CD4-positive, alpha-beta T cell treated with Interleukin-15 for 4 hours (primary cell): ENCODE results near the gene ASIP.
A peak's percentile ranks its signal among the peaks of the same experiment; 100 is the strongest.
"Not testable (repeated sequence)": the region's sequence is repeated elsewhere in the genome, so short reads cannot be mapped to it uniquely, and the experiment has no call there.

Experiments used
- DNase-seq: peaks from one replicate; pipeline ENCODE4 v3.0.0-alpha.2; 2020; ENCODE audit warnings: low spot score

ASIP gene, protein sequence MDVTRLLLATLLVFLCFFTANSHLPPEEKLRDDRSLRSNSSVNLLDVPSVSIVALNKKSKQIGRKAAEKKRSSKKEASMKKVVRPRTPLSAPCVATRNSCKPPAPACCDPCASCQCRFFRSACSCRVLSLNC

DNA sequence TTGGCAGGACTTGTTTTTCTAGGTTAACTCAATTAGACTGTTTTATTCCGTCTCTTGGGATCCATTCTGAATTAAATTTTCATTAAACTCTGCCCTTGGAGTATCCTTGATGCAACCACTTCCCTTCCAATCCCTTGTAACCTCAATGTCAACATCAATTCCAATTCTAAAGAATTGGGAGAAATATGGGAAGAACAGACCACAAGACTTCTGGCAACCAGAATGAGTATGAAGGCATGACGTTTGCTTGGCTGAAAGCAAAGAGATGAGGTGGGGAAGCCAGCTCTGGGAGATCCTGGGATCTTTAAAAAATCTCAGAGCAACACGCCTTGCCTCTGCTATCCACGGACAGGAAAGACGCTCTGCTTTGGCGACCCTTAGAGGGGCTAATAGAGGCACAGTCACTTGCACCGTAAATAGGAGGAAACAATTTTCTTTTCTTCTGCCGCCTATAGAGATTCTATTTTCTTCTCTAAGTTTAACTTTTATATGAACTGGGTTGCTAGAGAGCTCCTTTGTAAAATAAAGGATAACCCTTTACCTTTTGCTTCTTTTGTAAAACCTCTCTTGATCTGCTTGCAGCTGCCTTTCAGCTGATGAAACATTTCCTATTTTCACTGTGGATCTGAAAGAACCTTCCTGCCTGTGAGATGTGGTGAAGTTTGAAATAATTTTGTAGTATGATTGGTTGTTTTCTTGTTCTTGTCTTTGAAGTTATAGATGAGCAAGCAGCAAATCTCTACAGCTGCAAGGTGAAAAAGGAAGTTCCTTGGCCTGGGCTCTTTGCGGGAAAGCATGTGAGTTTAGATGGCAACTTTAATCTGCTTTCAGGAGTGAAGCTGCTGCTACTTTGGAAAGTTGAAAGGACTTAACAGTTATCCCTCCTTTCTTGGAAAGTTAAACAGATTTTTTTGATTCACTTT is at the start of gene ASIP:
Gene ASIP (plus strand): TSS at position 731 of the 923 bp plus-strand sequence. CDS start 18,952 bp downstream, outside the sequence.
- no peak for DNase-seq

DNA sequence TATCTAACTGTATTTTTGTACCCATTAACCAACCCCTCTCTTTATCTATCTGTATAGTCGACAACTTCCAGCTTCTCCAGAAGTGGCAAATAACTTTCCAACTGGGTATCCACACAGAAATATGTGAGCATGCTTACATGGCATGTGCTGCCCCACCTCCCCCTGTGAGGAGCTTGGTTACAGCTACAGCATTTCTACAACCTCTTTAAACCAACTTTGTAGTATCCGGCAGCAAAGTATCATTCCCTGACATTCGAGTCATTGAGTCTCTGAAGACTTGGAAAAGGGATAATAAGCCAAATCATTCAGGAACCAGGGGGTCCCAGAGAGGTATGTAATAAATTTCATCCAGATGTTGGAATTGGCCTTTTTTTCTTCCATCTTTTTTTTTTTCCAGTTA is 48.2 kb upstream of the ASIP start:
- DNase-seq = no peak

DNA sequence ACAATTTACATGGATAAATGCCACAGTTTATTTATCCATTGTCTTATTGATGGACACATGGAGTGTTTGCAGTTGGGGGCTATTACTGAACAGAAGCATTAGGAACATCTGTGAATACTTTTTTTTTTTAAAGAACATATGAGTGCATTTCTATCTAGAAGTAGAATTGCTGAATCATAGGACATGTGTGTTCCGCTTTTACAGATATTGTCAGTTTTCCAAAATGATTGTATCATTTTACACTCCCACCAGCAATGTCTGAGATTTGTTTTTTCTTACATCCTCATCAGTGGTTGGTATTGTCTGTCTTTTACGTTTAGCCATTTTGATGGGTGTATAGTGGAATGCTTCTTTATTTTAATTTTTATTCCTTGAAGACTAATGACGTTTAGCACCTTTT is 42.0 kb upstream of the ASIP start:
- DNase-seq = no peak

DNA sequence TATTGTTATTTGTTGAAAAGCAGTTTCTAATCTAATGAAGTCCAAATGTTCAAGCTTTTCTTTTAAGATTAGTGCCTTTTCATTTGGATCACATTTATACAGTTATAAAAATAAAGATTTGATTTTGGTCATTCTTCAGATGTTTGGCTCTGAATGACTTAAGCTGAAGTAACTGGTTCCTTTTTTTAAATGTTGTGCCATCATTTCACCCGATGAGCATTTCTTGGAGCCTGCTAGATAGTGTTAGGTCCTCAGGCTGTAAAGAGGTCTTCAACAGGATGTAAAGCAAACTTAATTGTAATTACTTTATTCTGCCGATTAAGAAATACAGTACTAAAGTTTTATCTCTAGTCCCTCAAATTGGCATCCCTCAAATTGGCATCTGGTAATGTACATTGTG is 41.2 kb upstream of the ASIP start:
- DNase-seq = no peak

DNA sequence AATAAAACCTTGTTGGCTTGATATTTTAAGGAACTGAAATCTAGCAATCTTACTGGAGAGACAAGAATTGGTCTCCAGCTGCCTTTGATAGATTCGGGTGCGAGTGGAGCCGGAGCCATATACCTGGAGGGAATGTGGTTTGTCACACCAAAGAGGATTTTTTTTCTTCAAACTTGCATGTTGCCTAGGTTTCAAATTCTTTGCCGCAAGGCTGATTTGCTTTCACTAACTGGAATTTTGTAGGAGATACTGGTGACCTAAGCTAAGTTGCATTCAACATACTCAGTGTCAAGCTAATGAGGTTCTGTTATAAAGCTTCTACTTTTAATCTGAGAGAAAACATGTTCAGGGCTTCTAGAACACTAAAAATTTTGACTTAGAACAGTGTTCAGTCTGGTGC is 39.7 kb upstream of the ASIP start:
- no peak for DNase-seq

DNA sequence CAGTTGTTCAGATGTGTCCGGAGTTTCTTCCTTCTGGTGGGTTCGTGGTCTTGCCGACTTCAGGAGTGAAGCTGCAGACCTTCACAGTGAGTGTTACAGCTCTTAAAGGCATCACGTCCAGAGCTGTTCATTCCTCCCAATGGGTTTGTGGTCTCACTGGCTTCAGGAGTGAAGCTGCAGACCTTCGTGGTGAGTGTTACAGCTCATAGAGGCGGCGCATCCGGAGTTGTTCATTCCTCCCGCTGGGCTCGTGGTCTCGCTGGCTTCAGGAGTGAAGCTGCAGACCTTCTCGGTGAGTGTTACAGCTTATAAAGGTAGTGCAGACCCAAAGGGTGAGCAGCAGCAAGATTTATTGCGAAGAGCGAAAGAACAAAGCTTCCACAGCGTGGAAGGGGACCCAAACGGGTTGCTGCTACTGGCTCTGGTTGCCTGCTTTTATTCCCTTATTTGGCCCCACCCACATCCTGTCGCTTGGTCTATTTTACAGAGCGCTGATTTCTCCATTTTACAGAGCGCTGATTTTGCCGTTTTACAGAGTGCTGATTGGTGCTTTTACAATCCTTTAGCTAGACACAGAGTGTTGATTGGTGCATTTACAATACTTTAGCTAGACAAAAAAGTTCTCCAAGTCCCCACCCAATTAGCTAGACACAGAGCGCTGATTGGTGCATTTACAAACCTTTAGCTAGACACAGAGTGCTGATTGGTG is 35.9 kb upstream of the ASIP start:
- not testable (repeated sequence) for DNase-seq

DNA sequence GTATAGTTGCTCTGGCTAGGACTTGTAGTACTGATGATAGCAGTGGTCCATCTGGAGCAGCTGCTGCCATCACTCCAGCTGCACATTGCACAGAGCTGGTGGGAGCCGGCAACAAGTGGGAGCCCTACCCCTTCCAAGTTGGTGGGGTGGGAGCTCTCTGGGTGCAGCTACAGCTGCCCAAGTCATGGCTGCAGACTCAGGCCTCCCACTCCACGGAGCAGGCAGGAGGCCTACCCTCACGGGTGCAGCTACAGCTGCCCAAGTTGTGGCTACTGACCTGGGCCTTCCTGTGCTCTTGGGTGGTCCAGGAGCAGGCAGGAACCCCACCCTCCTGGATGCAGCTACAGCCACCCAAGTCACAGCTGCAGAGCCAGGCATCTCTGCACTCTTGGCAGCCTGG is 32.1 kb upstream of the ASIP start:
- no peak for DNase-seq

DNA sequence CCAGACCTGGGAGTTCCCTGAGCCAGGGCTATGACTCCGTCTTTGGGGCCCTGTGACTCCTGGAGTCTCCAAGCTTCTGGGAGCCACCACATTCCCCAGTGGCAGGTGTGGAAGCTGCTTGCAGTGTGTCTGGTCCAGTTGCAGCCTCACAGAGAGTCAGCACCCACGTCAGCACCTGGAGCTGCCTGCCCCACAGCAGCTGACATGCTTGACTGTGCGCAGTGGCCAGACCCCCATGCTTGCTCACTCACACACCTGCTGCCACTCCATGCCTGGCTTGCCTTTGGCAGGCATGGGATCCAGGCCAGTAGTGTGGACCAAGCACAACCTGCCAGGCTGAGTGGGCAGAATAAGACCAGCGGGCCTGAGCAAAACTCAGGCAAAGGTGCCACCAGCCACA is 31.0 kb upstream of the ASIP start:
- DNase-seq = no peak

GRCh38 chr20:34211591-34211990 is 29.6 kb upstream of the ASIP start:
- no peak for DNase-seq

DNA sequence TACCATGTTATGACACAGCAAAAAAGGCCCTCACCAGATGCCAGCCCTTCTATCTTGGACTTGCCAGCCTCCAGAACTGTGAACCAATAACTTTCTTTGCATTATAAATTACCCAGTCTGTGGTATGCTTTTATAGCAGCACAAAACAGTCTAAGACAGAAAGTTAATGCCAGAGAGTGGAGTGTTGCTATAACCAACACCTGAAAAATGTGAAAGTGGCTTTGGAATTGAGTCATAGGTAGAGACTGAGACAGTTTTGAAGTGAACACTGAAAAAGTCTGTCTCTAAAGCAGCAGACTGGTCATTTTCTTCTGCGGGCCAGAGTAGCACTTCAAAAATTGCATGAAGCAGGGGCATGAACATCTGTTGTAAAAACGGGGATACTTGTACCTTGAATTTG is 28.0 kb upstream of the ASIP start:
- DNase-seq = no peak

GRCh38 chr20:34215711-34216381 is 25.4 kb upstream of the ASIP start:
- DNase-seq = peak; percentile 13

DNA sequence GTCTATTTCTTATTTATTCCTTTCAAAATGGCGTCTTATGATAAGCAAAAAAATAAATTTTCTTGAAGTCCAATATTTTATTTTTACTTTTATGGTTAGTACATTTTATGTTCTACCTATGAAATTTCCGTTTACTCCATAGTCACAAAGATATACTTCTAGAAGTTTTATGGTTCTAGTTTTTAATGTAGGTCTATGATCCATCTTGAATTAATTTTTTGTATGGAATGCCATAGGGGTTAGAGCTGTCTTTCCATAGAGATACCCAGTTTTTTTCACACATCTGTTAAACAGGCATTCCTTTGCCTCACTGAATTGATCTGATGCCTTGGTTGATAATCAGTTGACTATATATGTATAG is 24.9 kb upstream of the ASIP start:
- DNase-seq = no peak

- no peak for DNase-seq
Observed at GRCh38 chr20:34220561-34220960, 20.7 kb upstream of the ASIP start.

- no peak for DNase-seq
Observed at GRCh38 chr20:34222208-34222607, 19.0 kb upstream of the ASIP start.

DNA sequence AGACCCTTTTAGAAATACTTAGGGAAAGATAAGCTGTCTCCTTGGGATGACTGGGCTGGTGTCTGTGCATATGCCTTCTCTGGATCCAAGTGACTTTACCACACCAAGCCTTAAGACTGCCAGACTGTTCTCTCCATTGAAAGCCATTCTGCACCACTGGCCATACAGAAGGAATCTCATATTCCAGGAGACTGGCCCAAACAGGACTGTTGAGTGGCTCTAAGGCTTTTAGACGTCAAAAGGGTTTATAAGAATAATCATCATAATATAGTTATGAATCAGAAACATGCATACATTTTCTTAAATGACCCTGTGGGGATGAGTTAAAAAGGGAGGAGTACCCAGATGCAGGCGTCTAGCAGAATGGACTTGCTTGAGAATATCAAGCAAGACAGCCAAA is 17.0 kb upstream of the ASIP start:
- not testable (repeated sequence) for DNase-seq

- DNase-seq = no peak
Observed at GRCh38 chr20:34231634-34232033, 9.6 kb upstream of the ASIP start.

GRCh38 chr20:34232494-34233087 is 8.6 kb upstream of the ASIP start:
- no peak for DNase-seq

GRCh38 chr20:34233687-34234086 is 7.5 kb upstream of the ASIP start:
- DNase-seq = no peak

GRCh38 chr20:34235875-34236274 is 5.3 kb upstream of the ASIP start:
- no peak for DNase-seq

- DNase-seq = no peak
Observed at GRCh38 chr20:34237942-34238341, 3.3 kb upstream of the ASIP start.

GRCh38 chr20:34240121-34240520 is 1.1 kb upstream of the ASIP start:
- DNase-seq = no peak

- not testable (repeated sequence) for DNase-seq
Observed at GRCh38 chr20:34242015-34242414, 792 bp downstream of the ASIP start.
